VCaP (cell line): ENCODE measurements around the gene ZNF438.
"Not testable (repeated sequence)": the region's sequence is repeated elsewhere in the genome, so short reads cannot be mapped to it uniquely, and the experiment has no call there.

Experiments
- H3K27ac ChIP-seq: fragments of 450-650 bp; 2 replicates; pipeline ENCODE4 v1.5.1; 2017
- TF ChIP-seq, protein P1 (sequence below): fragments of 450-650 bp; conservative IDR thresholded peaks from 2 replicates; pipeline ENCODE4 v1.5.1; 2017; ENCODE audit warnings: mild to moderate bottlenecking, moderate library complexity

The ZNF438 gene

DNA sequence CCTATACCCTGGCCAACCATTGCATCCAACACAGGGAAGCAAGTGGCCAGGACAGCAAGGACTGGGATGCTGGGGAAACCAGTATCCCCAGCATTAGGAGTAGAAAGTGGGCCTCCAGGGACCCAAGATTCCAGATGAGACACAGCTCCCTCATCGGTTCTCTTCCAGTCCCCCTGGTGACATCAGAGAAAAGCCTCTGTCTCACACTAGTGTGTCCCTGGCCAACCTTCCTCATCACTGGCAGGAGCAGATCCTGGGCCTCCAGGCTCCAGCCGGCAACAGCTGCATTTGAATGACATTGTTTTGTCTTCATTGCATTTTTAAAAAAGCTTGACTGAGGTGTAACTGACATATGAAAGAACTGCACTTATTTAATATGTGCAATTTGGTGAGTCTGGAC lies 224.8 kb downstream of the ZNF438 start:
- TF ChIP-seq, protein P1, sequence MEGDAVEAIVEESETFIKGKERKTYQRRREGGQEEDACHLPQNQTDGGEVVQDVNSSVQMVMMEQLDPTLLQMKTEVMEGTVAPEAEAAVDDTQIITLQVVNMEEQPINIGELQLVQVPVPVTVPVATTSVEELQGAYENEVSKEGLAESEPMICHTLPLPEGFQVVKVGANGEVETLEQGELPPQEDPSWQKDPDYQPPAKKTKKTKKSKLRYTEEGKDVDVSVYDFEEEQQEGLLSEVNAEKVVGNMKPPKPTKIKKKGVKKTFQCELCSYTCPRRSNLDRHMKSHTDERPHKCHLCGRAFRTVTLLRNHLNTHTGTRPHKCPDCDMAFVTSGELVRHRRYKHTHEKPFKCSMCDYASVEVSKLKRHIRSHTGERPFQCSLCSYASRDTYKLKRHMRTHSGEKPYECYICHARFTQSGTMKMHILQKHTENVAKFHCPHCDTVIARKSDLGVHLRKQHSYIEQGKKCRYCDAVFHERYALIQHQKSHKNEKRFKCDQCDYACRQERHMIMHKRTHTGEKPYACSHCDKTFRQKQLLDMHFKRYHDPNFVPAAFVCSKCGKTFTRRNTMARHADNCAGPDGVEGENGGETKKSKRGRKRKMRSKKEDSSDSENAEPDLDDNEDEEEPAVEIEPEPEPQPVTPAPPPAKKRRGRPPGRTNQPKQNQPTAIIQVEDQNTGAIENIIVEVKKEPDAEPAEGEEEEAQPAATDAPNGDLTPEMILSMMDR = no peak
- no peak overlapping the region for H3K27ac ChIP-seq

- TF ChIP-seq, protein P1 = no peak
- peak overlapping the region; percentile 70 for H3K27ac ChIP-seq
Measured at GRCh38 chr10:30805061-30805460, 226.6 kb downstream of the ZNF438 start.

DNA sequence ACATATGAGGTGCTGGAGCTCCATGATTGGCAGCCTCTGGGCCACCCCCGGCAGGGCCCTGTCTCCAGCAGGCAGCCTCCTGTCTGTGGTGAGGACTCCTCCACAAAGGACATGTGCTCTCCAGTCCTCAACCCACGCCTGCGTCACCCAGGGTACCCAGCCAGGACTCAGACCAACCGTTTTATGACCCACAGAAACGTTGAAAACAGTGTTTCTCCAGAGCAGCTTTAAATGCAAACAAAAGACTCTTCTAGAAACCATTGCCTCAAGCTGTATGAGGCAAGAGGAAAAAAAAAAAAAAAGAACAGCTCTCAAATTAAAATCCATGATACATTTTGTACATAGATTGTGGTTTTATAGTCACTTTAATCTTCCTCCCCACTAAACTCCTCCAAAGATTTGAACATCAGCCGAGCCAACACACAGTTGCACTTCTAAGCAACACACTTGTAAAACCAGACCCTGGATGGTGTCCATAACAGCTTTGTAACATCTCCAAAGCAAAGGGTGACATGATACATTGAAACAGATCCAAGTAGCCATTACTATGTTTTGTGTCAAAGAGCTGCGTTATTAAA lies 227.1 kb downstream of the ZNF438 start:
- TF ChIP-seq, protein P1 = no peak

DNA sequence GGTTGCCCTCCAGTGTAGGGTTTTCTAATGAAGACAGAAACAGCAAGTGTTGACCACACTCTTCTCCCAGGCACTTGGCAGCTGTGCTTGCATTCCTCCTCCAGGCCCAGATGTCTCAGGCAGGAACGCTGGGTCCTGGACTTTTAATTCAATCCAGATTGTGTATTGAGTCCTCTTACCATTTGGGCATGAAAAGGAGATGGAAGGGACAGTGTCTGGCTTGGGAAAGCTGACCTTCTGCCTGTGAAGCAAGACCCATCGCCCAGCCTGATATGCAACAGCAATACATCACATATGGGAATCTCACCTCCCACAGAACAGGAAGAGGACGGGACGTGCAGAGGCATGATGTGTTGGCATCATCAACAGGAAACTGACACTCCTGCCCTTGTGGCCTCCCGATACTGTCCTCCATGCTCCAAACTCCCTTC lies 227.8 kb downstream of the ZNF438 start:
- TF ChIP-seq, protein P1 = no peak
- H3K27ac ChIP-seq = peak overlapping the region; percentile 70

More for the DNA sequence above, 227.1 kb downstream of the ZNF438 start:
- peak overlapping the region; percentile 70 for H3K27ac ChIP-seq

GRCh38 chr10:30803058-30803457 lies 228.6 kb downstream of the ZNF438 start:
- TF ChIP-seq, protein P1 = no peak
- H3K27ac ChIP-seq = no peak overlapping the region

DNA sequence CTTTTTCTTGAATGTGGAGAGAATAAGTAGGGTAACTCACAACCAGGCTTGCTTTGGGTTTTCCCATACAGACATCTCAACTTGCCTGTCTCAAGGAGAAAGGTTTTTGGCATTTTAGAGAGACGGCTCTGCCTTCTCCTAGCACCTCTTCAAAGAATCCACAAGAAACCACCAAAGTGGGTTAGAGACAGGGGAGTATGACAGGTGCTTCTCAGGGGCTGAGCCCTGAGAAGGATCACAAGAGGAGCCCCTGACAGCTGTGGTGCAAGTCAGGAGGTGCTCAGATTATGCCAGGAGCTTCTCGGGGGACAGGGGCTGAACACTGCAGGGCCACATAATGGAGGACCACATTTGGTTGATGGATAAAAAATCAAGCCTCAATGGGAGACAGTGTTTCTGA lies 231.3 kb downstream of the ZNF438 start:
- no peak overlapping the region for H3K27ac ChIP-seq
- TF ChIP-seq, protein P1 = no peak

GRCh38 chr10:30798646-30799185 lies 232.9 kb downstream of the ZNF438 start:
- TF ChIP-seq, protein P1 = no peak
- no peak overlapping the region for H3K27ac ChIP-seq

- H3K27ac ChIP-seq = not testable (repeated sequence)
Measured at GRCh38 chr10:30795024-30795423, 236.6 kb downstream of the ZNF438 start.
